HUES48 (cell line): ENCODE data around the gene TGM2.

Source experiments
- H3K27ac ChIP-seq: one replicate; pipeline ENCODE4 v1.7.0; 2013; ENCODE audit warnings: low read depth, low read length, inconsistent platforms
- H3K27me3 ChIP-seq: 2 replicates; pipeline ENCODE4 v1.6.1; 2013; ENCODE audit warnings: mild to moderate bottlenecking, low read length; ENCODE audit not compliant: control insufficient read depth, insufficient read depth
- H3K36me3 ChIP-seq: 2 replicates; pipeline ENCODE4 v1.6.1; 2013; ENCODE audit warnings: low read length; ENCODE audit not compliant: control insufficient read depth, insufficient read depth
- H3K4me1 ChIP-seq: 2 replicates; pipeline ENCODE4 v1.6.1; 2013; ENCODE audit warnings: mild to moderate bottlenecking, low read length; ENCODE audit not compliant: control insufficient read depth, insufficient read depth
- H3K4me3 ChIP-seq: 2 replicates; pipeline ENCODE4 v1.5.1; 2013; ENCODE audit warnings: mild to moderate bottlenecking, low read depth, low read length
- H3K9ac ChIP-seq: 2 replicates; pipeline ENCODE4 v1.6.1; 2013; ENCODE audit warnings: mild to moderate bottlenecking, low read depth, low read length, moderate library complexity
- H3K9me3 ChIP-seq: 2 replicates; pipeline ENCODE4 v1.6.1; 2013; ENCODE audit warnings: low read length; ENCODE audit not compliant: control insufficient read depth, insufficient read depth

TGM2 gene

DNA sequence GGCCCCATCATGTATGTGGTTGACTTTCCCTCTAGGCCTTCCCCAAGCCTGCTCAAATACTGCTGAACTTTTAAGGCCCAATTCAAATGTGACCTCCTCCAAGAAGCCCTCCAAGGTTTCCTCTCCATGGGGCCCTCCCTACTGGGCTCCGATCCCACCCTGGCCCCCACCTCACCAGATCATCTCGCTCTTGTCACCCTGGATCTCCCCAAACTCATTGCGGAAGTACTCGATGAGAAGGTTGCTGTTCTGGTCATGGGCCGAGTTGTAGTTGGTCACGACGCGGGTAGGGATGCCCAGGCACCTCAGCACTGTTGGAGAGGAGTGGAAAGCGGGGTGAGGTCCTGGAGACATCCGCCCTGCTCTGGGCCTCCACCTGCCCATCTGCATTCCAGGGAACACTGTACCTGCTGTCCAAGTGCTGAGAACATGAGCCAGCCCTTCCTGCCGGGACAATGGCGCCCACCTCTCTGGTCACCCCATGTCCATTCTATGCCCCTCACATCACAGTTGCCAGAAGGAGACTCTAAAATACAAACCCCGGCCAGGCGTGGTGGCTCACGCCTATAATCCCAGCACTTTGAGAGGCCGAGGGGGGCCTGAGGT, 23.1 kb downstream of the TGM2 start:
- no peak overlapping the region for H3K4me3 ChIP-seq
- H3K9me3 ChIP-seq: no peaks in the 10 kb centered on the region
- H3K4me1 ChIP-seq: no peaks in the 10 kb centered on the region
- H3K9ac ChIP-seq: no peak overlapping the region
- H3K36me3 ChIP-seq: no peaks in the 10 kb centered on the region
- no peak overlapping the region for H3K27ac ChIP-seq
- H3K27me3 ChIP-seq: no peaks in the 10 kb centered on the region

DNA sequence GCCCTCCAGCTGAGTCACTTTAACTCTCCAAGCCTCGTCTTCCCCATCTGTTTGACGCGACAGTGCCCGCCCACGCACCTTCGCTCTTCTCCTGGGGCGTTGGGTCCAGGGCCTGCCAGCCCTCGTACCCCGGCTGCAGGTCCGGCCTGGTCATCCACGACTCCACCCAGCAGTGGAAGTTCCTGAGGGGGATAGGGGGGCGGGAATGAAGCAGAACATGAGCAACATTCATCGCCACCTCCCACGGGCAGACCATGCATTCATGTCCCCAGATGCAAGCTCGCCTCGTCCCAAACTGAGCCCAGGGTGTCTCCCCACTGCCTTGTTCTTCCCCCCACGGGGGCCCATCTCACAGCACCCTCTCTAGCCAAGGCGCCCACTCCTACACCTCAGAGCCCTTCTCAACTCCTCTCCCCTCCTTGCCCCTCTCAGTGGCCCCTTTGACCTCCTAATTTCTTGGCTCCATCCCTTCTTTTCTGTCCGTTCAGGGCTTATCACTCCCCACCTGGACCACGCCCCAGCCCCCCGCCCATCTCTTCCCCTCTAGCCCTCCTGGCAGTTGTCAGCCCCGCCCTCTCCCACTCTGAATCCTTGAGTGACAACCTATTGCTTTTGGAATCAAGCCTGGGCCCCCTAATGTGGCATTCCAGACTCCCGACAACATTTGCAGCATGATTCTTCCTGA, 23.7 kb downstream of the TGM2 start:
- H3K27me3 ChIP-seq: no peaks in the 10 kb centered on the region
- H3K9me3 ChIP-seq: no peaks in the 10 kb centered on the region
- no peak overlapping the region for H3K27ac ChIP-seq
- H3K4me1 ChIP-seq: no peaks in the 10 kb centered on the region
- H3K9ac ChIP-seq: no peak overlapping the region
- H3K4me3 ChIP-seq: no peak overlapping the region
- no peaks in the 10 kb centered on the region for H3K36me3 ChIP-seq

- H3K36me3 ChIP-seq: no peaks in the 10 kb centered on the region
- H3K4me3 ChIP-seq: no peak overlapping the region
- H3K9me3 ChIP-seq: no peaks in the 10 kb centered on the region
- H3K4me1 ChIP-seq: no peaks in the 10 kb centered on the region
- H3K27ac ChIP-seq: no peak overlapping the region
- H3K9ac ChIP-seq: no peak overlapping the region
- no peaks in the 10 kb centered on the region for H3K27me3 ChIP-seq
Measured at GRCh38 chr20:38139977-38140753, 24.9 kb downstream of the TGM2 start.

- H3K9ac ChIP-seq: no peak overlapping the region
Measured at GRCh38 chr20:38139156-38139912, 25.7 kb downstream of the TGM2 start.

DNA sequence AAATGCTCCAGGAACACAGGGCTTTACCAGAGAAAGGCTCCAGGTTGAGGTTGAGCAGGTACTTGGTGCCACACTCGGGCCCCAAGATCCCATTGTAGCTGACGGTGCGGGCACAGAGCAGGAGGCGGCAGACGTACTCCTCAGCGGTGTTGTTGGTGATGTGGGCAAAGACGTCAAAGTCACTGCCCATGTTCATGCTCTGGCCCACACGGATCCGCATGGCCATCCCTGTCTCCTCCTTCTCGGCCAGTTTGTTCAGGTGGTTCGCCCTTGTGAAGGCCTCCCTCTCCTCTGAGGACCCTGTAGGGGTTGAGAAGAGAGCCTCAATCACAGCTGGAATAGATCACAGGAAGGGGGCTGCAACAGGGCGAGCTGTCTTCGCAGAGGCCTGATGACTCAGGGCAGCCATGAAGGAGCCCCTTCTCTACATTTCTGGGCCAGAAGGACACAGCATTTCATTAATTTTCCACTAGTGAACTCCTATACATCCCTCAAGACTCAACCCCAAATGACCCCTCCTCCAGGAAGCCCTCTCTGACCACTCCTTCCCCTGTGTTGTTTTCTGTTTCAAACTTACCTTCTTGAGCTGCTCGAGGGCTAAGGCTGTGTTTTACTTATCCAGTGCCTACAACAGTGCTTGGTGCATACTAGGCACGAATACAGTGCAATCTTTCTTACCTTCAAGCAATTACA, 26.8 kb downstream of the TGM2 start:
- no peak overlapping the region for H3K27ac ChIP-seq

More at GRCh38 chr20:38139156-38139912, 25.7 kb downstream of the TGM2 start:
- no peaks in the 10 kb centered on the region for H3K27me3 ChIP-seq
- no peaks in the 10 kb centered on the region for H3K4me1 ChIP-seq
- no peak overlapping the region for H3K4me3 ChIP-seq
- H3K9me3 ChIP-seq: no peaks in the 10 kb centered on the region
- no peak overlapping the region for H3K27ac ChIP-seq
- no peaks in the 10 kb centered on the region for H3K36me3 ChIP-seq

GRCh38 chr20:38137441-38138037, 27.5 kb downstream of the TGM2 start:
- Histone ChIP-seq H3K4me1 (no peaks in the 10 kb centered on the region), H3K9ac (no peak overlapping the region), H3K27ac (no peak overlapping the region), H3K4me3 (no peak overlapping the region), H3K27me3 (no peaks in the 10 kb centered on the region), H3K36me3 (no peaks in the 10 kb centered on the region), H3K9me3 (no peaks in the 10 kb centered on the region)

More for the DNA sequence above, 26.8 kb downstream of the TGM2 start:
- no peak overlapping the region for H3K4me3 ChIP-seq
- no peak overlapping the region for H3K9ac ChIP-seq
- H3K36me3 ChIP-seq: no peaks in the 10 kb centered on the region
- no peaks in the 10 kb centered on the region for H3K9me3 ChIP-seq
- no peaks in the 10 kb centered on the region for H3K27me3 ChIP-seq
- no peaks in the 10 kb centered on the region for H3K4me1 ChIP-seq

GRCh38 chr20:38136421-38137245, 28.4 kb downstream of the TGM2 start:
- no peaks in the 10 kb centered on the region for H3K4me1 ChIP-seq
- H3K9ac ChIP-seq: no peak overlapping the region
- no peaks in the 10 kb centered on the region for H3K9me3 ChIP-seq
- no peaks in the 10 kb centered on the region for H3K27me3 ChIP-seq
- H3K27ac ChIP-seq: no peak overlapping the region
- H3K4me3 ChIP-seq: no peak overlapping the region
- no peaks in the 10 kb centered on the region for H3K36me3 ChIP-seq

DNA sequence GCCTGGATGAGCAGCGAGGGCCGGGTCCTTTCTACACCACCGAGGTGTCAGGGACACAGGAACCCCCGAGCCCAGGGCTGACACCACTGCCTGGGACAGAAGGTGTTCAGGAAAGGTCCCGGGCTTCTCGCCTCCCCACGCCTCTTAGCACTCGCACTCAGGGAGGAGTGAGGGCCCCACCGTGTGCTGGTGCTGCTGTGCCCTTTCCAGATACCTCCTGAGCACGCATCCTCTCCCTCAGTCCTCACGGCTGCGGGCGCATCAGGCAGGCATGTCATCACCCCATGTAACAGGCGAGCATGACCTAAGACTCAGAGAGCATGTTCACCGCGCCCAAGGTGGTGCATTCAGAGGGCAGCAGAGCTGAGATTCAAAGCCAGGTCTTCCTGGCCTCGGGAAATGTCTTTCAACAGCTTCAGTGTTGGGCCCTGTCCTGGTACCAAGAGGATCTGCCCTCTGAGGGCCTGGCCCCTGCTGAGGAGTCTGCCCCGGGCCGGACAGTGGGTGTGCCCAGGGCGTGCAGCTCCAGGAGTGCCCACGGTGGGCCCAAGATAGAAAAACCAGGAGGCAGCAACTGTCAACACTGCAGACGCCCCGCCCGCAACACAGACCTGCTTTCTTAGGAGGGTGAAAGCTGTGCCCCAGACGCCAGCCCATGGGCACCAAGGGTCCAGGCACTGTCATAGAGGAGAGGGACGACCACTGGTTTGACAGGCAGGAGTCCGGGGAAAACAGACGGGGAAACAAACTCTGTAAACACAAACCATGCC, 29.2 kb downstream of the TGM2 start:
- Histone ChIP-seq H3K27me3 (no peaks in the 10 kb centered on the region), H3K9me3 (no peaks in the 10 kb centered on the region), H3K9ac (no peak overlapping the region), H3K27ac (no peak overlapping the region), H3K36me3 (no peaks in the 10 kb centered on the region), H3K4me3 (no peak overlapping the region), H3K4me1 (no peaks in the 10 kb centered on the region)

GRCh38 chr20:38135271-38135650, 29.8 kb downstream of the TGM2 start:
- Histone ChIP-seq H3K4me1 (no peaks in the 10 kb centered on the region), H3K9ac (no peak overlapping the region), H3K36me3 (no peaks in the 10 kb centered on the region), H3K27me3 (no peaks in the 10 kb centered on the region), H3K27ac (no peak overlapping the region), H3K9me3 (no peaks in the 10 kb centered on the region), H3K4me3 (no peak overlapping the region)
